EH (cell line): ENCODE measurements around the gene CIAO2B.

Experiments
- DNase-seq: peaks from one replicate; pipeline ENCODE4 v3.0.0-alpha.2; 2015; ENCODE audit warnings: low read depth

The CIAO2B gene

GRCh38 chr16:66886321-66886720, 47.9 kb downstream of the CIAO2B start:
- DNase-seq = peak; percentile 73

GRCh38 chr16:66885491-66885890, 48.7 kb downstream of the CIAO2B start:
- DNase-seq = no peak

DNA sequence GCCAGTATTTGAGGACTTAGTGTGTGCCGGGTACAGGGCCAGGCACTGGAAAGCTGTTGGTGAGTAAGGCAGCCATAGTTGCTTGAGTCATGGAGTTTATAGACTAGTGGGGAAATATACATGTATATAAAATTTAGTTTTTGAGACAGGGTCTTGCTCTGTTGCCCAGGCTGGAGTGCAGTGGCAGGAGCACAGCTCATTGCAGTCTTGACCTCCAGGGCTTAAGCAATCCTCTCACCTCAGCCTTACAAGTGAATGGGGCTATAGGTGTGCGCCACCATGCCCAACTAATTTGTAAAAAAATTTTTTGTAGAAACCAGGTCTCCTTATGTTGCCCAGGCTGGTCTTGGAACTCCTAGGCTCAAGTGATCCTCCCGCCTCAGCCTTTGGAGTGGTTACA, 51.5 kb downstream of the CIAO2B start:
- DNase-seq = no peak
